RWPE1 (cell line): ENCODE measurements around the gene NUDT6.

Source experiments
- CTCF ChIA-PET: fragments of 350-600 bp; sonication (Branson Sonifier 250); formaldehyde crosslinking; extraction: SDS; loops from one replicate; lab custom pipeline; 2021; lab: Yijun Ruan, JAX
- POLR2A ChIA-PET: fragments of 400-600 bp; formaldehyde crosslinking; extraction: SDS; loops from one replicate; lab custom pipeline; 2020; ENCODE audit warnings: antibody characterized with exemption; ENCODE audit not compliant: low non-redundant PET; lab: Yijun Ruan, JAX
- DNase-seq: peaks from one replicate; pipeline ENCODE4 v3.0.0; 2012; ENCODE audit warnings: low spot score
- H3K27ac ChIP-seq: fragments of 450-650 bp; 2 replicates; pipeline ENCODE4 v1.5.1; 2017
- CTCF ChIP-seq: fragments of 450-650 bp; conservative IDR thresholded peaks from 2 replicates; pipeline ENCODE4 v1.5.1; 2017; ENCODE audit warnings: low read depth, mild to moderate bottlenecking

The NUDT6 gene

GRCh38 chr4:122959981-122960610 is 37.7 kb upstream of the NUDT6 start:
- no peak for TF ChIP-seq CTCF
- DNase-seq, result no peak
- POLR2A ChIA-PET, result no interaction called here
- H3K27ac ChIP-seq, result no peak overlapping the region
- CTCF ChIA-PET, result no interaction called here

GRCh38 chr4:122959441-122959840 is 37.0 kb upstream of the NUDT6 start:
- no peak for DNase-seq
- no peak overlapping the region for H3K27ac ChIP-seq
- no peak for TF ChIP-seq CTCF
- POLR2A ChIA-PET, result no interaction called here
- CTCF ChIA-PET, result no interaction called here

GRCh38 chr4:122958505-122958904 is 36.1 kb upstream of the NUDT6 start:
- CTCF ChIA-PET, result interaction anchor here (0.8 kb wide), 1 partner anchor 11 kb away, joined by 3 read pairs; no protein-coding TSS in a partner anchor
- no peak for DNase-seq
- TF ChIP-seq CTCF, result no peak
- POLR2A ChIA-PET, result no interaction called here
- no peak overlapping the region for H3K27ac ChIP-seq

- H3K27ac ChIP-seq, result no peak overlapping the region
- no peak for TF ChIP-seq CTCF
- DNase-seq, result no peak
- ChIA-PET POLR2A (no interaction called here), CTCF (interaction anchor here (0.6 kb wide), 1 partner anchor 441 kb away, joined by 4 read pairs; no protein-coding TSS in a partner anchor)
These were observed 31.5 kb upstream of the NUDT6 start for GRCh38 chr4:122953924-122954323.

- H3K27ac ChIP-seq, result no peak overlapping the region
- POLR2A ChIA-PET, result no interaction called here
- DNase-seq, result no peak
- CTCF ChIA-PET, result no interaction called here
- no peak for TF ChIP-seq CTCF
These were observed 29.6 kb upstream of the NUDT6 start for GRCh38 chr4:122952028-122952427.

- no peak overlapping the region for H3K27ac ChIP-seq
- ChIA-PET POLR2A (no interaction called here), CTCF (no interaction called here)
- no peak for TF ChIP-seq CTCF
- no peak for DNase-seq
These were observed 26.3 kb upstream of the NUDT6 start for GRCh38 chr4:122948671-122949070.
